ENCODE measurements around the gene HTRA3.

DNA sequence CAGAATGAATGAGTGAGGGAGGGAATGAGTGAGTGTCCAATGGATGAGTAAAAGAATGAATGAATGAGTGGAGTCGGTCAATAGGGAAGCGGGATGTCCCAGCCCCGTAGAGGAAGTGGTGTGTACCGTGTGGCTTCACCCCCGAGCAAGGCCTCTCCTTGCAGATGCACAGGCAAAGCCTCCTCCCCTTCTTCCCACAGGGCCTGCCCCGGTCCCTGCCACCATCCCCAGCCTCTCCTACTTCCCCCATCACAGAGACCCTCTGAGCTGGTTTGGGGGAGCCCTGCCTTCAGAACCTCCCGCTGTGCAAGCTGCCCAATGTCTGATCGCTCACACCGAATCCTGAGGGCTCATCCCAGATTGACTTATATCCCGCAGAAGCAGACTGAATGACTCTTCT is 13.6 kb downstream of the HTRA3 start:
- no peak for TF ChIP-seq POLR2A (IDR thresholded peaks at IDR 0.05)
- TF ChIP-seq CTCF (IDR thresholded peaks at IDR 0.05 in 8 of 11, conservative IDR thresholded peaks at IDR 0.05 in 3 of 11): no peak
